ENCODE results near the gene MMP24OS. TPM values are rescaled to one million over a fixed set of nuclear protein-coding genes. Genes with fewer than 3 reads are reported as not detected.
A peak's percentile ranks its signal among the peaks of the same experiment; 100 is the strongest.

The MMP24OS gene
- total and polyA plus RNA-seq, 8 donors = 31.9 to 109 (median 42.1) TPM

DNA sequence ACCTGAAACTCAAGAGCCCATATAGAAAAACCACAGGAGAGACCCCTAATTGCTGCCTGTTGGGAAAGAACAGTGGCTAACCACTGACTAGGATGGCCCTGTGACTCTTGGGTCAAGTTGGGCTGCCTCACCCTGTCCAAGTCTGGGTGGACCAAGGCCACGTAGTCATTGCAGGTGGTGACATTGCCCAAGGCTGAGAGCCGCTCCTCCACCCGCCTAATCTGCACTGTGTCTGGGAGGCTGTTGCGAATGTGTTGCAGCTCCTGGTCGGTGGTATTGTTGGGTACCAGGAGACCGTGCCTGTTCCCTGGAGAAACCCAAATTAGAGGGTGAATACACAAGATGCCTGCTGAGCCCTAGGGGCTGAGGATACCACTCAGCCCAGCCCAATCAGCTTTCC, 2.6 kb upstream of the MMP24OS start:
- DNase-seq = no peak
- intact Hi-C loops (cut with DNase I) = no loop called here
- Histone ChIP-seq H3K27me3 (no peaks in the 10 kb centered on the region), H3K9me3 (no peaks in the 10 kb centered on the region), H3K27ac (no peak overlapping the region), H3K4me3 (no peak overlapping the region), H3K4me1 (peaks cover 22 to 48% of the 10 kb centered on the region in 2 donors), H3K36me3 (peaks cover 0 to 47% of the 10 kb centered on the region in 2 donors)
- no peak for ATAC-seq
- TF ChIP-seq, protein P1, sequence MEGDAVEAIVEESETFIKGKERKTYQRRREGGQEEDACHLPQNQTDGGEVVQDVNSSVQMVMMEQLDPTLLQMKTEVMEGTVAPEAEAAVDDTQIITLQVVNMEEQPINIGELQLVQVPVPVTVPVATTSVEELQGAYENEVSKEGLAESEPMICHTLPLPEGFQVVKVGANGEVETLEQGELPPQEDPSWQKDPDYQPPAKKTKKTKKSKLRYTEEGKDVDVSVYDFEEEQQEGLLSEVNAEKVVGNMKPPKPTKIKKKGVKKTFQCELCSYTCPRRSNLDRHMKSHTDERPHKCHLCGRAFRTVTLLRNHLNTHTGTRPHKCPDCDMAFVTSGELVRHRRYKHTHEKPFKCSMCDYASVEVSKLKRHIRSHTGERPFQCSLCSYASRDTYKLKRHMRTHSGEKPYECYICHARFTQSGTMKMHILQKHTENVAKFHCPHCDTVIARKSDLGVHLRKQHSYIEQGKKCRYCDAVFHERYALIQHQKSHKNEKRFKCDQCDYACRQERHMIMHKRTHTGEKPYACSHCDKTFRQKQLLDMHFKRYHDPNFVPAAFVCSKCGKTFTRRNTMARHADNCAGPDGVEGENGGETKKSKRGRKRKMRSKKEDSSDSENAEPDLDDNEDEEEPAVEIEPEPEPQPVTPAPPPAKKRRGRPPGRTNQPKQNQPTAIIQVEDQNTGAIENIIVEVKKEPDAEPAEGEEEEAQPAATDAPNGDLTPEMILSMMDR (IDR thresholded peaks at IDR 0.05) = no peak

DNA sequence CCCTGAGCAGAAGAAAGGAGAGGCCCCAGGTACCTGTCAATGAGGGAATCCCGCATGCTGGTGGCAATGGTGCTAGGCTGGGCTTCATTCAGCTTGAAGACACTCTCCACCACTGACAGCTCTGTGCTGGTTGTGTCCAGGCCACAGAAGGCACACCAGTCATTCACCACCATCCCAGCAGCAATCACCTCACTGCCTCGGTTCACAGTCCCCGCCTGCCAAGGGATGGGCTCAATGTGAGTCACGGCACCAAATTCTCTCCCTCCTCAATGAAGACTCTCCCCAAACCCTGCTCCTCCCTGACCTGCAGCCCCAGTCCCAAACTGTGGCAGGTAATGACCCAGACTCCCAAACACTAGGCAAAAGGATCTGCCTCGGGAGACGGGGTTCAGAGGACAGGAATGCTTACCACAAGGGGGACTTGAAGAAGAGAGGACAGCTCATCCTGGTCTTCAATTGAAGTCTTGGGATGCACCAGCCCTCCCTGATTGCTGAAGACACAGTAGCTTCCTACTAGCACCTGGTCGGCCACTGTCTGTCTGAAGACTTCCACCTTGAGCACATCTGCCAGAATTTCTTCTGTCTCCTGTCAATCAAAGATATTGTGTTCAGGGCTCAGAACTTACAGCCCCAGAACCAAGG, 1.7 kb upstream of the MMP24OS start:
- H3K9me3 ChIP-seq = no peaks in the 10 kb centered on the region
- no peak overlapping the region for H3K27ac ChIP-seq
- no peak for DNase-seq
- intact Hi-C loops (cut with DNase I) = no loop called here
- ATAC-seq = no peak
- peaks cover 0 to 52% of the 10 kb centered on the region in 2 donors for H3K36me3 ChIP-seq
- H3K4me3 ChIP-seq = no peak overlapping the region
- H3K27me3 ChIP-seq = no peaks in the 10 kb centered on the region
- peaks cover 22 to 42% of the 10 kb centered on the region in 2 donors for H3K4me1 ChIP-seq
- TF ChIP-seq, protein P1 (IDR thresholded peaks at IDR 0.05) = no peak

DNA sequence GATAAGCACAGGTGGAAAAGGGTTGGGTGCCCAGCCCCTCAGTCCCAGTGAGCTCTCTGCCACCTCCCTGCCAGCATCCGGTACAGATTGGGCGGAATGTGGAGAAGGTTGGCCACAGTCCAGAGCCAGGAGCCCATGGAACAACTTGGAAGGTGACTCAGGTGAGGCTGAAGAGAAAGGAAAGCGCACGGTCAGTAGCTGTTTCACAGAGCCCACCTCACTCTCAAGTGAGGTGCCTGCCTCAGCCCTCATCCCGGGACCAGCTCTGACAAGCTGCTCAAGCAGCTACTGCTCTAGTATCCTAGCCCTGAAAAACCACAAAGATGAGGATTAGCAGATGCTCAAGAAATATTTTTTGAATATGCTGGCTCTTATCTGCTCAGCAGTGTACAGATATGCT, 1.1 kb upstream of the MMP24OS start:
- Histone ChIP-seq H3K36me3 (peaks cover 0 to 59% of the 10 kb centered on the region in 2 donors), H3K4me1 (peaks cover 22 to 42% of the 10 kb centered on the region in 2 donors), H3K27ac (peak overlapping the region in 1 of 2 donors; percentile 99), H3K9me3 (no peaks in the 10 kb centered on the region), H3K27me3 (no peaks in the 10 kb centered on the region), H3K4me3 (no peak overlapping the region)
- DNase-seq (no peak), ATAC-seq (no peak)
- intact Hi-C loops (cut with DNase I) = no loop called here
- TF ChIP-seq, protein P1 (IDR thresholded peaks at IDR 0.05) = no peak

DNA sequence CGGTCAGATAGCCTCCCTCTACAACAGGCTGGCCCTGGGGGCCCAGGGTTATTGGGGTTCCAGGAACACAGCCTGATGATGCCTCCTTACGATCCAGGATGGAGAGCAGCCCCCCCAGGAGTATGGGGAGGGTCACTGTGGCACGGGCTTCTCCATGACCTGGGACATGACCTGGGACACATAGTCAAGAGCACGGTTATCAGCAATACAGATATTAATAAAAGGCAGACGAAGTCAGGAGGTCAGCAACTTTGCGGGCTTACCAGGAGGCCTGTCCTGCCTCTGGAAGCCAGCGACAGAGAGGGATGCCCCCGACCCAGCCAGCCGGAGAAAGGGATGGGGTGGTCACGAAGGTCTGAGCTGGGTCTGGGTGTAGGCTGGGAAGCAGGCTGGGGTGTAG, 795 bp downstream of the MMP24OS start:
- TF ChIP-seq, protein P1 (IDR thresholded peaks at IDR 0.05) = no peak
- ATAC-seq = no peak
- peaks cover 12 to 27% of the 10 kb centered on the region in 2 donors for H3K4me1 ChIP-seq
- intact Hi-C loops (cut with DNase I) = no loop called here
- no peak for DNase-seq
- H3K4me3 ChIP-seq = peak overlapping the region; percentile 65 to 86
- peak overlapping the region; percentile 98 to 99 for H3K27ac ChIP-seq
- no peaks in the 10 kb centered on the region for H3K9me3 ChIP-seq
- H3K27me3 ChIP-seq = no peaks in the 10 kb centered on the region
- peaks cover 0 to 63% of the 10 kb centered on the region in 2 donors for H3K36me3 ChIP-seq

DNA sequence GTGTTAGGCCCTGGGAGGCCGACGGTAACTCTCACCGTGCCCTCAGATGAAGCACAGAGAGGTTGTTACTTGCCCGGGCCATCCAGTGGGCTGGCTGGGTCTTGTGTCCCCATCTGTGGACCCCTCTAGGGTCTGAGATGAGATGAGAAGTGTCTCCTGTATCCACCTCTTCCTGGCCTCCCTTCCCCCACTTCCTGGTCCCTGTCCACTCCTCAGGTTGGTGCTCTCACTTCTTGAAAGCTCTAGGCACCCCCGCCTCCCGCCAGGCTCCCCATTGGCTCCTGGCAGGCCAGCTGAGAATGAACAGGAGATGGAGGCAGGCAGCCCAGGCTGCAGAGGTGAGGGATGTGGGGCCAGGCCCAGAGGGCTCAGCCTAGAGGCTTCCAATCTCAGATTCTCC, 1.5 kb downstream of the MMP24OS start:
- peaks cover 12 to 27% of the 10 kb centered on the region in 2 donors for H3K4me1 ChIP-seq

More for the DNA sequence above, 1.5 kb downstream of the MMP24OS start:
- Histone ChIP-seq H3K27ac (peak overlapping the region; percentile 98 to 99), H3K27me3 (no peaks in the 10 kb centered on the region), H3K9me3 (no peaks in the 10 kb centered on the region), H3K4me3 (peak overlapping the region; percentile 65 to 86), H3K36me3 (peaks cover 0 to 63% of the 10 kb centered on the region in 2 donors)
- intact Hi-C loops (cut with DNase I) = no loop called here
- ATAC-seq (no peak), DNase-seq (no peak)
- TF ChIP-seq, protein P1 (IDR thresholded peaks at IDR 0.05) = no peak
